IMR-90 (cell line): ENCODE data around the gene PRDM10. TPM values are rescaled to one million over a fixed set of nuclear protein-coding genes. Genes with fewer than 3 reads are reported as not detected.

Experiments
- ATAC-seq: fragments of 200-7000 bp; cut with Tn5 transposase; 2 replicates; pipeline ENCODE4 v1.9.1; 2020; ENCODE audit warnings: low read depth, mild to moderate bottlenecking, moderate library complexity
- BruUV-seq: library from RNA; stranded (reverse); fragments of 400-500 nt; replicated peaks from 2 replicates; lab custom pipeline; 2021; lab: Mats Ljungman, UMichigan
- CTCF ChIA-PET: fragments of 300-600 bp; formaldehyde crosslinking; extraction: SDS; loops from one replicate; lab custom pipeline; 2021; ENCODE audit warnings: antibody characterized with exemption; lab: Yijun Ruan, JAX
- POLR2A ChIA-PET: fragments of 300-600 bp; sonication (Branson Sonifier 250); formaldehyde crosslinking; loops from one replicate; lab custom pipeline; 2022; ENCODE audit warnings: antibody characterized with exemption; ENCODE audit not compliant: unreplicated experiment; lab: Charles Lee
- DNase-seq: peaks from one replicate; pipeline ENCODE4 v3.0.0; 2013
- H2AFZ ChIP-seq: replicated peaks from 2 replicates; pipeline ENCODE3; 2013; ENCODE audit warnings: low read length, mild to moderate bottlenecking; ENCODE audit not compliant: poor library complexity
- H2AK5ac ChIP-seq: 2 replicates; pipeline ENCODE4 v1.6.1; 2013; ENCODE audit warnings: low read depth, low read length, inconsistent platforms
- H2AK9ac ChIP-seq: replicated peaks from 2 replicates; pipeline ENCODE3; 2013; ENCODE audit warnings: mild to moderate bottlenecking, low read depth, low read length, moderate library complexity; ENCODE audit not compliant: poor library complexity
- H2BK120ac ChIP-seq: 2 replicates; pipeline ENCODE4 v1.6.1; 2013; ENCODE audit warnings: low read depth, low read length, inconsistent platforms
- H2BK15ac ChIP-seq: 3 replicates; pipeline ENCODE4 v1.6.1; 2013; ENCODE audit warnings: low read depth, low read length, inconsistent platforms
- H2BK20ac ChIP-seq: 2 replicates; pipeline ENCODE4 v1.6.1; 2013; ENCODE audit warnings: low read depth, mild to moderate bottlenecking, inconsistent platforms, low read length, moderate library complexity
- H2BK5ac ChIP-seq: 2 replicates; pipeline ENCODE4 v1.6.1; 2013; ENCODE audit warnings: mild to moderate bottlenecking, low read depth, low read length, inconsistent platforms; ENCODE audit not compliant: poor library complexity, severe bottlenecking
- H3K14ac ChIP-seq: replicated peaks from 2 replicates; pipeline ENCODE4 v1.6.1; 2013; ENCODE audit warnings: low read depth, low read length, inconsistent platforms
- H3K18ac ChIP-seq: 2 replicates; pipeline ENCODE4 v1.6.1; 2013; ENCODE audit warnings: low read depth, low read length, control low read depth
- H3K23ac ChIP-seq: 2 replicates; pipeline ENCODE4 v1.6.1; 2013; ENCODE audit warnings: low read depth, low read length, inconsistent platforms
- H3K27ac ChIP-seq: 2 replicates; pipeline ENCODE4 v1.5.1; 2013; ENCODE audit warnings: mild to moderate bottlenecking, control low read depth, low read length; ENCODE audit not compliant: insufficient read depth
- H3K27me3 ChIP-seq: 2 replicates; pipeline ENCODE4 v1.6.1; 2013; ENCODE audit warnings: low read length; ENCODE audit not compliant: control insufficient read depth, insufficient read depth
- H3K36me3 ChIP-seq: 2 replicates; pipeline ENCODE4 v1.6.1; 2013; ENCODE audit warnings: low read length, mixed read lengths; ENCODE audit not compliant: control insufficient read depth, insufficient read depth
- H3K4ac ChIP-seq: 2 replicates; pipeline ENCODE4 v1.6.1; 2013; ENCODE audit warnings: low read depth, low read length, inconsistent platforms
- H3K4me1 ChIP-seq: 2 replicates; pipeline ENCODE4 v1.6.1; 2013; ENCODE audit warnings: low read length, mixed read lengths; ENCODE audit not compliant: control insufficient read depth, insufficient read depth
- H3K4me2 ChIP-seq: 2 replicates; pipeline ENCODE4 v1.6.1; 2013; ENCODE audit warnings: low read depth, mild to moderate bottlenecking, control low read depth, low read length, moderate library complexity
- H3K4me3 ChIP-seq: 2 replicates; pipeline ENCODE4 v1.5.1; 2013; ENCODE audit warnings: low read depth, mild to moderate bottlenecking, control low read depth, low read length, moderate library complexity; ENCODE audit not compliant: insufficient read depth
- H3K56ac ChIP-seq: 2 replicates; pipeline ENCODE4 v1.6.1; 2013; ENCODE audit warnings: low read length, inconsistent platforms; ENCODE audit not compliant: insufficient read depth; ENCODE audit errors: extremely low read depth
- H3K79me1 ChIP-seq, 2 experiments: 2 replicates each; pipeline ENCODE4 v1.6.1; 2013; ENCODE audit warnings: low read length in 2 of 2, inconsistent platforms in 1 of 2, low read depth in 1 of 2
- H3K9ac ChIP-seq: 2 replicates; pipeline ENCODE4 v1.6.1; 2013; ENCODE audit warnings: low read depth, low read length, control low read depth
- H3K9me1 ChIP-seq: 2 replicates; pipeline ENCODE4 v1.6.1; 2013; ENCODE audit warnings: low read length, inconsistent platforms; ENCODE audit not compliant: insufficient read depth
- H3K9me3 ChIP-seq: 2 replicates; pipeline ENCODE4 v1.6.1; 2013; ENCODE audit warnings: low read length; ENCODE audit not compliant: control insufficient read depth, insufficient read depth
- H4K20me1 ChIP-seq: 2 replicates; pipeline ENCODE4 v1.6.1; 2013; ENCODE audit warnings: low read length, inconsistent platforms; ENCODE audit not compliant: insufficient read depth
- H4K5ac ChIP-seq: 2 replicates; pipeline ENCODE4 v1.6.1; 2013; ENCODE audit warnings: mild to moderate bottlenecking, low read depth, low read length, control low read depth
- H4K8ac ChIP-seq, 2 experiments: 2 replicates each; pipeline ENCODE4 v1.6.1; 2013; ENCODE audit warnings: low read depth in 2 of 2, low read length in 2 of 2, control low read depth in 1 of 2, inconsistent platforms in 1 of 2
- H4K91ac ChIP-seq: 2 replicates; pipeline ENCODE4 v1.6.1; 2013; ENCODE audit warnings: low read depth, low read length, inconsistent platforms; ENCODE audit not compliant: insufficient read depth
- CHD1 ChIP-seq: IDR thresholded peaks from 2 replicates; pipeline ENCODE4 v1.6.1; 2012; ENCODE audit warnings: low read depth, low read length, improper control_type of control experiment
- MXI1 ChIP-seq: IDR thresholded peaks from 2 replicates; pipeline ENCODE4 v1.6.1; 2012; ENCODE audit warnings: low read depth, mild to moderate bottlenecking, low read length, moderate library complexity, borderline replicate concordance
- RCOR1 ChIP-seq: IDR thresholded peaks from 2 replicates; pipeline ENCODE4 v1.6.1; 2012; ENCODE audit warnings: mild to moderate bottlenecking, low read length, improper control_type of control experiment; ENCODE audit not compliant: insufficient replicate concordance
- RFX5 ChIP-seq: IDR thresholded peaks from 2 replicates; pipeline ENCODE4 v1.8.0; 2012; ENCODE audit warnings: low read depth, mild to moderate bottlenecking, low read length, moderate library complexity
- SMC3 ChIP-seq: fragments of 150-350 bp; IDR thresholded peaks from 2 replicates; pipeline ENCODE4 v1.6.1; 2016; ENCODE audit warnings: low read depth, mild to moderate bottlenecking, antibody characterized with exemption, low read length, moderate library complexity
- WGBS, 2 experiments: methylation state at CpG; one replicate each; pipeline versions ENCODE4 v1.1.5 to v1.1.7; 2013; ENCODE audit warnings: missing lambda C conversion rate in 2 of 2; ENCODE audit not compliant: insufficient read length in 1 of 2; ENCODE audit errors: extremely low coverage in 2 of 2; 5-methylcytosine and 5-hydroxymethylcytosine counted together
- dilution Hi-C: fragments of 300-500 bp; cut with HindIII; formaldehyde crosslinking; loops from one replicate; pipeline ENCODE4 v1.14.3; 2018; ENCODE audit warnings: low sequenced_read_pairs; ENCODE audit not compliant: unreplicated experiment
- in situ Hi-C: fragments of 300-500 bp; cut with MboI; formaldehyde crosslinking; loops from 3 replicates; pipeline ENCODE4 v1.14.3; 2019; ENCODE audit warnings: low sequenced_read_pairs, inconsistent platforms, mixed read lengths
- intact Hi-C: fragments of 100-400 bp; cut with micrococcal nuclease; formaldehyde crosslinking; loops from 2 replicates; pipeline ENCODE4 v1.10.0; 2022
- polyA plus RNA-seq, 3 experiments: library from polyadenylated mRNA; depleted of rRNA; stranded (reverse); fragments of >200 nt; gene quantifications; 2 replicates each; pipeline ENCODE4 v1.2.3, GENCODE V29; 2012; ENCODE audit warnings: low replicate concordance in 1 of 3
- total RNA-seq: library from RNA; depleted of rRNA; stranded (reverse); fragments of >200 nt; gene quantifications from 2 replicates; pipeline ENCODE4 v1.2.3, GENCODE V29; 2012

PRDM10 gene
- total and polyA plus RNA-seq, 2 of the 4 experiments (the other 2 are of a cell fraction): 3.1 to 6.5 TPM

DNA sequence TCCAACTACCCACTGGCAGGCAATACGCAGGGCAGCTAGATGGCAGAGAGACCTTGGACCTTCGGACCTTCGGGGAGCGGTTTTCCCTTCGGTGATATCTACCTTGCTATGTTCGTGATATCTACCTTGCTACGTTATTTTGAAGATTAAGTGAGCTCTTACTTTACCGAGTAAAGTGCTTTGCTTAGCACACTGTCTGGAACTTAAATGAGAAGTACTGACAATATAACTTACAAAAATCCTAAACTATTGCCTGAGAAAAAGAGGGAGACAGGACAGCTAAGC is 1.0 kb upstream of the PRDM10 start:
- ChIA-PET POLR2A (interaction anchor here (0.5 to 1.2 kb wide), 2 partner anchors 28 to 75 kb away, joined by 4 to 5 read pairs; no protein-coding TSS in a partner anchor), CTCF (interaction anchor here (0.5 to 2.5 kb wide), 4 partner anchors 10 to 180 kb away, joined by 3 to 11 read pairs (median 3); no protein-coding TSS in a partner anchor)
- H3K79me1 ChIP-seq: peaks cover 2 to 29% of the 10 kb centered on the region in 2 experiments; a peak in 2 of 4 replicates
- H3K9me3 ChIP-seq: 0 out of 2 replicates have a peak, but pooled peaks cover 2% of the 10 kb centered on the region
- H3K23ac ChIP-seq: peak overlapping the region; percentile 99
- H4K91ac ChIP-seq: peak overlapping the region; percentile 100
- H3K18ac ChIP-seq: peak overlapping the region; percentile 40
- H3K4me2 ChIP-seq: peak overlapping the region; percentile 85
- ATAC-seq (no peak), DNase-seq (no peak)
- no peaks in the 10 kb centered on the region for H3K27me3 ChIP-seq
- H2BK15ac ChIP-seq: peak overlapping the region; percentile 92
- H2BK5ac ChIP-seq: peak overlapping the region; percentile 96
- peak overlapping the region; percentile 88 for H3K9ac ChIP-seq
- TF ChIP-seq RFX5: no peak
- TF ChIP-seq CHD1: no peak
- TF ChIP-seq SMC3: no peak
- TF ChIP-seq MXI1: no peak
- no peak for TF ChIP-seq RCOR1
- H3K4ac ChIP-seq: peak overlapping the region; percentile 100
- no peaks in the 10 kb centered on the region for H3K36me3 ChIP-seq
- H2AK9ac ChIP-seq: peak overlapping the region; percentile 97
- in situ Hi-C loops: no loop called here
- intact Hi-C loops: loop anchor here (1.0 to 5.0 kb wide), 4 partner anchors 49 to 879 kb away; partner anchors contain the start of gene APLP2
- peak overlapping the region; percentile 100 for H2BK120ac ChIP-seq
- no peaks in the 10 kb centered on the region for H3K9me1 ChIP-seq
- peak overlapping the region; percentile 78 to 100 for H4K8ac ChIP-seq
- H2BK20ac ChIP-seq: peak overlapping the region; percentile 97; the same call in 1 of the 2 replicates
- dilution Hi-C loops: no loop called here
- H3K27ac ChIP-seq: peak overlapping the region; percentile 90
- WGBS, 2 experiments: no CpG with 5 or more reads among the region's 8 CpGs
- peak overlapping the region; percentile 95 for H2AFZ ChIP-seq
- H3K4me3 ChIP-seq: peak overlapping the region; percentile 62
- H3K4me1 ChIP-seq: no peaks in the 10 kb centered on the region
- peak overlapping the region; percentile 92 for H2AK5ac ChIP-seq
- H4K5ac ChIP-seq: peak overlapping the region; percentile 57
- no TSS peak for BruUV-seq
- H3K56ac ChIP-seq: peak overlapping the region; percentile 96
- H3K14ac ChIP-seq: peak overlapping the region; percentile 100
- no peaks in the 10 kb centered on the region for H4K20me1 ChIP-seq
